GM12878 (cell line): ENCODE results near the gene CHP1.

Experiments used
- BRCA1 ChIP-seq: IDR thresholded peaks from 2 replicates; pipeline ENCODE4 v1.6.1; 2011; ENCODE audit warnings: low read depth, low read length, improper control_type of control experiment
- CREM ChIP-seq: IDR thresholded peaks from 2 replicates; pipeline ENCODE4 v1.6.1; 2014; ENCODE audit warnings: antibody characterized with exemption, low read depth
- CTCF ChIP-seq, 3 experiments: IDR thresholded peaks in 2 of 3; conservative IDR thresholded peaks in 1 of 3; 2 replicates each; pipeline ENCODE4 v1.5.1; 2011; ENCODE audit warnings: low read depth in 3 of 3, low read length in 3 of 3, mild to moderate bottlenecking in 3 of 3, control low read depth in 2 of 3, moderate library complexity in 2 of 3, inconsistent platforms in 1 of 3, mixed read lengths in 1 of 3; ENCODE audit not compliant: control insufficient read depth in 2 of 3, insufficient read depth in 1 of 3; ENCODE audit errors: extremely low read depth in 1 of 3
- EZH2 ChIP-seq: IDR thresholded peaks from 2 replicates; pipeline ENCODE4 v1.6.1; 2012; ENCODE audit warnings: low read depth, mild to moderate bottlenecking, control low read depth, inconsistent platforms, low read length, borderline replicate concordance; ENCODE audit not compliant: control insufficient read depth
- HDAC2 ChIP-seq: fragments of 200-600 bp; sonication (generic); IDR thresholded peaks from 2 replicates; pipeline ENCODE4 v1.6.1; 2017
- NBN ChIP-seq: fragments of 450-650 bp; IDR thresholded peaks from 2 replicates; pipeline ENCODE4 v1.6.1; 2016
- PKNOX1 ChIP-seq: fragments of 450-650 bp; IDR thresholded peaks from 2 replicates; pipeline ENCODE4 v1.6.1; 2016; ENCODE audit warnings: mild to moderate bottlenecking
- SP1 ChIP-seq: IDR thresholded peaks from one replicate; pipeline ENCODE4 v1.6.1; 2011; ENCODE audit warnings: low read depth, low read length
- SREBF2 ChIP-seq: IDR thresholded peaks from 2 replicates; pipeline ENCODE4 v1.6.1; 2012; ENCODE audit warnings: mild to moderate bottlenecking, low read length
- TCF12 ChIP-seq: IDR thresholded peaks from 2 replicates; pipeline ENCODE4 v1.6.1; 2011; ENCODE audit warnings: low read depth, mild to moderate bottlenecking, low read length
- USF1 ChIP-seq: IDR thresholded peaks from 2 replicates; pipeline ENCODE4 v1.6.1; 2011; ENCODE audit warnings: borderline replicate concordance, low read depth, mild to moderate bottlenecking, moderate library complexity, mixed read lengths, low read length; ENCODE audit not compliant: insufficient read depth; ENCODE audit errors: extremely low read length

GRCh38 chr15:41288464-41288863, 57.4 kb downstream of the CHP1 start:
- TF ChIP-seq HDAC2: no peak
- no peak for TF ChIP-seq SP1
- TF ChIP-seq PKNOX1: no peak
- TF ChIP-seq TCF12: no peak
- no peak for TF ChIP-seq EZH2
- no peak for TF ChIP-seq BRCA1
- no peak for TF ChIP-seq NBN
- TF ChIP-seq CREM: no peak
- TF ChIP-seq SREBF2: no peak
- TF ChIP-seq CTCF (IDR thresholded peaks at IDR 0.05 in 2 of 3, conservative IDR thresholded peaks at IDR 0.05 in 1 of 3; ENCODE audit: control insufficient read depth in 2 of 3, extremely low read depth in 1 of 3, insufficient read depth in 1 of 3, low read depth in 3 of 3, low read length in 3 of 3): no peak
- no peak for TF ChIP-seq USF1
